ENCODE measurements around the gene CD244.

- TF ChIP-seq, protein P1, sequence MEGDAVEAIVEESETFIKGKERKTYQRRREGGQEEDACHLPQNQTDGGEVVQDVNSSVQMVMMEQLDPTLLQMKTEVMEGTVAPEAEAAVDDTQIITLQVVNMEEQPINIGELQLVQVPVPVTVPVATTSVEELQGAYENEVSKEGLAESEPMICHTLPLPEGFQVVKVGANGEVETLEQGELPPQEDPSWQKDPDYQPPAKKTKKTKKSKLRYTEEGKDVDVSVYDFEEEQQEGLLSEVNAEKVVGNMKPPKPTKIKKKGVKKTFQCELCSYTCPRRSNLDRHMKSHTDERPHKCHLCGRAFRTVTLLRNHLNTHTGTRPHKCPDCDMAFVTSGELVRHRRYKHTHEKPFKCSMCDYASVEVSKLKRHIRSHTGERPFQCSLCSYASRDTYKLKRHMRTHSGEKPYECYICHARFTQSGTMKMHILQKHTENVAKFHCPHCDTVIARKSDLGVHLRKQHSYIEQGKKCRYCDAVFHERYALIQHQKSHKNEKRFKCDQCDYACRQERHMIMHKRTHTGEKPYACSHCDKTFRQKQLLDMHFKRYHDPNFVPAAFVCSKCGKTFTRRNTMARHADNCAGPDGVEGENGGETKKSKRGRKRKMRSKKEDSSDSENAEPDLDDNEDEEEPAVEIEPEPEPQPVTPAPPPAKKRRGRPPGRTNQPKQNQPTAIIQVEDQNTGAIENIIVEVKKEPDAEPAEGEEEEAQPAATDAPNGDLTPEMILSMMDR (IDR thresholded peaks at IDR 0.05), result no peak
- no peak for TF ChIP-seq POLR2AphosphoS5 (IDR thresholded peaks at IDR 0.05)
Observed at GRCh38 chr1:160797271-160797709, 65.4 kb downstream of the CD244 start.

Measured in upper lobe of left lung (tissue), 4 donors.